NCI-H524 (cell line): ENCODE results near the gene CCDC97.
A peak's percentile ranks its signal among the peaks of the same experiment; 100 is the strongest.

Experiments
- DNase-seq, 2 experiments: peaks; one replicate each; lab custom pipeline; 2025; lab: John Stamatoyannopoulos, UW

The CCDC97 gene

DNA sequence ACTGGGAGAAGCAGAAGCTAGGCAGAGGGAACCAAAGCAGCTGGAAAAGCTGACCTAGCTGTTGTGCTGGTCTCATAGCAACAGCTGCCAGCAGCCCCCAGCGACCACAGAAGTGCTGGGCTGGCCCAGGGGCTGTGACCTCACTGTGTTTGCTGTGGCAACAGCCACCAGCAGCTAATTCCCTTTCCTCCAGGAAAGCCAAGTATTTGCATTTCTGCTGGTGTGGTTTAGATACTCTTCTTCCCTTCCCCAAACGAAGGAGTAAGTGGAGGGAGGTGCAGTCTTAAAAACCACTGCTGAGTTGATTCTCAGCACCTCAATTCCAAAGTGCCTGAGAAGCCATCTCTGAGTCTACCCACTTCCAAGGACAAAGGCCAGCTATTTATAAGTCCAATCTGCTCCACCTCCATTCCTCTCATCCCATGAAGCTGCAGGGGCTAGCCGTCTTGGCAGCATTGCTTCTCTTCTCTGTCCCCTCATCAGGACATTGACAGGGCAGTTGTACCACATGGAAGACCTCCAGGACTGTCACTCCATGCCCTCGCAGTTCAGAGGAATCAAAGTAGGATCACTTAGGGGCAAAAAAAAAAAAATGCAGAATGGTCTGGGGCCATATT, 11.5 kb upstream of the CCDC97 start:
- DNase-seq, result no peak

DNA sequence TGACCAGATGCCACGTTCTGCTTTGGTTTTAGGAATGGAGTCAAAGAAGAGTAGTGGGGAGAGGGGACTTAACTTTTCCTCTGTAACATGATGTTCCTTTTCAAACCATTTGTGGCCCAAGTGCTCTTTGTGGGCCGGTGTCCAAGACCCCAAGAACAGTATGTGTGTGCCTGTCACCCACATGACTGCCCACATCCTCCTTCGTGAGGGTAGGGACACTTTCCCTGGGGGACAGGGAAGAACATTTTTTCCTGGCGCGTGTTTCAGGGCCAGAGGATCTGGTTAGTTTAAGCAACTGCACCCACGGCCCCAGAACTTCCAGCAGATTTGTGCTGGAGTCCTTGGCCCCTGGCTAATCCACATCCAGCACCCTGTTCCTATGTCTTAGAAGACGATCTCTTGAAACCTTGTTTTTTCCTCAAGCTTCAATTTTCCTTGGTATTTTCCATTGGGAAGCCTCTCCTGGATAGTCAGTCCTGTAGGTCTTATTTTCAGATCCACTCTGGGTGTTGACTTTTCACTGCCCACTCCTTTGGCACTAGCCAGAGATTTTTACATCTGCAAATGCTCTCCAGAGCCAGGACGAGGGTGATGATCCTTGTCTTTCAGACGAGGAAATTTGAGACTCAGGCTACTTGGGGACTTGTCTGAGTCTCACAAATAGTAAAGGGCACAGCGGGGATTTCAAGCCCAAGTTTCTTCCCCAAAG, 10.8 kb upstream of the CCDC97 start:
- no peak for DNase-seq

DNA sequence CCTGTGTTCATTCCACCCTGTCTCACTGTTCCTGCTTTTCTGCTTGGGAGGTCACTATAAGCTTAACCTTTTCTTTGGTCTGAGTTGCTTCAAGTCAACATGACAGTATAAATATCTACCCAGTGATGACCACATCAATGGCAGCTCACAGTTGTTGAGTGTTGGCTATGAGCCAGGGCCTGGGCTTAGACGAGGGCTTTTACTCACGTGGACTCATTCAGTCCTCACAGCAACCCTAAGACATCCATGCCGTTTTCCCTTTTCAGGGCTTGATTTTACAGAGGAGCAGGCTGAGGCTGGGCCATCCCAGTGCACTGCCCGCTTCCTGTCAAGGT, 10.2 kb upstream of the CCDC97 start:
- no peak for DNase-seq

DNA sequence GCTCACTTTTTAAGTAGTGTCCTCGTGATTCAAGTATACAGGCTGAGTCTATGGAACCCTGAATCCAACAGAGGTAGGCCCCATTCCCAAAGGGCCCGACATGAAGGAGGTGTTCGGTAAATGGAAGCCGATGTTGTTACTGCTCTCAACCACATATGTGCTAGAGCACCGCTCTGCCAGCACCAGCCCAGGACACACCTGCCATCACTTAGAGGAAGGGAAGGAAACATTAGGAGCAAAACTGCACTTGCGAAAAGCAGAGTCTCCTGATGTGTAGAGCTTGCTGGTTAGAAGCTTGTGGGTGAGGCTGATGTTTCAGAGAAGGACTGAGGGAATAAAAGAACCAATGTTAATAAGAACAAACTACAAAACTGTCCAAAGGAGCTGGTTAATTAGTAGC, 9.4 kb upstream of the CCDC97 start:
- DNase-seq, result no peak

DNA sequence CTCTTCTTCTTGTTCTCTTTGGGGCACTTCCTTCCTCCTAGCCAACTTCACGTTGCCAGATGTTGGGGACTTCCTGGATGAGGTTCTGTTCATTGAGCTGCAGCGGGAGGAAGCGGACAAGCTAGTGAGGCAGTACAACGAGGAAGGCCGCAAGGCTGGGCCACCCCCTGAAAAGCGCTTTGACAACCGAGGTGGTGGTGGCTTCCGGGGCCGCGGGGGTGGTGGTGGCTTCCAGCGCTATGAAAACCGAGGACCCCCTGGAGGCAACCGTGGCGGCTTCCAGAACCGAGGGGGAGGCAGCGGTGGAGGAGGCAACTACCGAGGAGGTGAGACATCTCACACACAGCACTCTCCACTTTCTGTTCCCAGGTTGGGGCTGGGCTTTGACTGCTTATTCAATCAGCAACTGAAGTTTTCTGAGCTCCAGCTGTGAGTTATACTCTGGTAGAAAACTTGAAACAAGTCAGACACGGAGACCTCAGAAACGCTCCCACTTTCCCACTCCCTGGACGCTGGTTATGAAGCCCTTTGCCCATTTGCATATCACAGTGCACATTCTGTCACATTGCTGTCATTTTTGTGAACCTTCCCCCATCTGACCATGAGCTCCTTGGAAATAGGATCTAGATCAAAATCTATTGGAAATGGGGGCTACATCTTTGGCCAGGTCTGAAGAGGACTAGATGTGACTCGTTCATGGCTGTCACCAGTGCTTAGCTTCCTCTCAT, 7.2 kb upstream of the CCDC97 start:
- no peak for DNase-seq

DNA sequence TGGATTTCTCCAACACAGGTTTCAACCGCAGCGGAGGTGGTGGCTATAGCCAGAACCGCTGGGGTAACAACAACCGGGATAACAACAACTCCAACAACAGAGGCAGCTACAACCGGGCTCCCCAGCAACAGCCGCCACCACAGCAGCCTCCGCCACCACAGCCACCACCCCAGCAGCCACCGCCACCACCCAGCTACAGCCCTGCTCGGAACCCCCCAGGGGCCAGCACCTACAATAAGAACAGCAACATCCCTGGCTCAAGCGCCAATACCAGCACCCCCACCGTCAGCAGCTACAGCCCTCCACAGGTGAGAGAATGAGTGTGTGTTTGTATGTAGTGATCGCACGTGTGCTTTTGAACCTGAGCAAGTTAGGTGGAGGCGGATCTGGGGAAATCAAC, 6.0 kb upstream of the CCDC97 start:
- DNase-seq, result no peak

DNA sequence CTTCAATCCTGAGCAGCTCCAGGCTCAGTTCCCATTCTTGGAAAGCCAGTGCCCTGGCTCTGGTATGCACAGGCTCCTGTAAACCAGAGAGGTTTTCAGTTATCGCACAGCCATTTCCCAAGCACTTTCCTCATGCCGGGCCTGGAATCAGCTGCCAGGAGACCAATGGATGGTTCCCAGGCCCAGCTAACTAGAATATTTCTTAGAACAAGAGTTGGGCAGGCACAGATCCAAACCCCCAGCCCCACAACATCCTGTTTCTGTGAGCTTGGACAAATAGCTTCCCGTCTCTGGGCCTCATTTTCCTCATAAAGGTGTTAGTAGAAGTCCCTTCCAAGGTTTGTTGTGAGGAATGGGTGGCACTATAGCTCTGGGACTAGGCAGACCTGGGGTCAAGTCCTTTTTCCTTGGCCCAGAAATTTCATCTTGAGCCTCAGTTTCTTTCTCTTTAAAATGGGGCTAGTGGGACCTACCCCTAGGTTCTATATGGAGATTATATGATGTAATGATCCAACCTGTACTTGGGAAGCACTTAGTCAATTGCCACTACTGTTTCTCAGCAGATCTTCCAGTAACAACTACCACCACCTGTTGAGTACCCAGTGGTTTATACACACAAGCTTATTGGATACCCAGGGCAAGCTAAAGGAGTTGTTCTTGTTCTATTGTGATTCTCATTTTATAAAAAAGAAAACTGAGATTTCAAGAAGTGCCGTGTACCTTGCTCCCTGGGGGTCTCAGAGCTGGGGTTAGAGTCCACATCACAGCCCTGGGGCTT, 5.1 kb upstream of the CCDC97 start:
- DNase-seq, result no peak

DNA sequence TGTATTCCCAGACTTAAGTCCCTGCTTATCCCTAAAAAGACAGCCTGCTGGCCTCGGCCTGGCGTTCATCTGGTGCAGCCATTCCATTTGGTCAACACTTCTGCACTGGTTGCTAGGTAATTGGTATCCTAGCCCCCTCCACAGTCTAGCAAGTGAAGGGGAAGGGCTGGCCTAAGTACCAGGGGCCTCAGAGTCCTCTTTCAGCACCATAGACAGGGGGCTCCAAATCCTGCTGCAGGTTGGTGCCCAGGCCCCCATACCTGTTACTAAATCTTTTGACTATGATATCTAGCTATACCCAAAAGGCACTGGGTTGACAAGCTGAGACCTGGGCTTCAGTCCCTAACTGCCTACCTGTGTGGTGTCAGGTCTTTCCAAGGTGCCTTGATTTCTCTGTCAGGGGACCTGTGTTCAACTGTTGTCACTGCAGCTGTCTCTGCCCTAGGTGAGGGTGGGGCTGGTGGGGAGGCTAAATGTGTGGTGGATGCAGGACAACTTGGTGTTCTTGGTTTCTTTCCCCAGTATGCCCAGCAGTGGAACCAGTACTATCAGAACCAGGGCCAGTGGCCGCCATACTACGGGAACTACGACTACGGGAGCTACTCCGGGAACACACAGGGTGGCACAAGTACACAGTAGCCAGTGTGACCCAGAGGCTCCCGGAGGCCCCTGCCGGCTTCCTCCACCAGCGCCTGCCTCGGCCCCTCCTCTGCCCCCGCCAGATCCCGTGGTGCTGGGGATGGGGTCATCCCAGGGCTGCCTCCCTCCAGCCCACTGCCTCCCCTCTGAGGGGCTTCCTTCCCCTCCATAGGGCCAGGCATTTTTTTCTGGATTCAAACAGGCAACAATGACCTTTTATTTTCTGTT, 3.8 kb upstream of the CCDC97 start:
- no peak for DNase-seq

DNA sequence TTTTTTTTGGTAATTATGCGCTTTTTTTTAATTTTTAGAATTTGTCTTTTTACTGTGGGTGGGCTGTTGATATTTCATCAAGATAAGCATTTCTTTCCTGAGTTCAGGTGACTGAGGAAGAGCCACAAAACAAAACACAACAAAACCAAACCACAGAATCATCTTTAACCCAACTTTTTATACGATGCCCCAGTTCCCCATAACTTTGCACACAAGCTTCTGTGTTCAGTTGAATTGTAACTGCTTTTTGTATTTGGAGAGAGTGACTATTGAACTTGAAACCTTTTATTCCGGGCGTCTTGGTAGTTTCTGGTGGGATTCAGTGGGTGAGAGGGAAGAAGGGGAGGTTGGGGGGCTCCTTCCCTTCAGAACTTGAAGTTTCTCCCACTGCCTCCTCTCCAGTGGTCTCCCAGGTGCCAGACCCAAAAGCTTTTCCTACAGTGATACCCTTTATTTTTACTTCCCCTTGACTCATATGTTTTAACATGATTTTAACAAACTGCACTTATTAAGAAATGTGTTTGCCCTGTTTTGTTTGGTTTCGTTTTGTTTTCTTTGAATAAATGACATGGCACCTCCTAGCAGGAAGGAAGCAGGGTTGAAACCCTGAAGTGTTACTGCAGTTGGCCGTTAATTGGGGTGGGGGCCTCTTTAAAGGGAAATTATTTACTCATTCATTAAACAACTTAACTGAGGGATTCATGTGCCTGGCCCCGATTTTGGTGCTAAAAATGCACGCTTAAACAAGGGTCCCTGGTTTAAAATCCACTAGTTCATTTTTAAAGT, 2.7 kb upstream of the CCDC97 start:
- DNase-seq, result no peak

DNA sequence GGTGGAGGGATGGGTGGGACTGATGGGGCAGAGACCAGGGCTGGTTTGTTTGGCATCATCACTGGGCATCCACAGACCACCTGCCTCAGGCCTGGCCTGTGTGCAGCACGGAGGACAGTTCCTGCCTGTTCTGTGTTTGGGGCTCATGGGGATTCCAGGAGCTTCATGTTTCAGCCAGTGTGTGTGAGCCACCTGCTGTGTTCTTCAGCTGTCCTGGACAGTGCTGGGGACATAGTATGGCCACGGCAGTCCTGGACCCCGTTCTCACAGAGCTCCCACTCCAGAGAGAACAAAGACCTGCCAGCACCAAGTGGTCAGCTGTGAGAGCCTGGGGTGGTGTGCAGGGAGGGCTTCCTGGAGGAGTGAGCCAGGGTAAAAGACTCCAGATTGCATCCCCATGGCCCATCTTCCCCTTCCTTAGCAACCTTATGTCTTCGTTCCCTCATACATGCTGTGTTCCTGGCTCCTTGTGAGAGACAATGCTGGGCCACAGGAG, 2.0 kb upstream of the CCDC97 start:
- DNase-seq, result no peak

DNA sequence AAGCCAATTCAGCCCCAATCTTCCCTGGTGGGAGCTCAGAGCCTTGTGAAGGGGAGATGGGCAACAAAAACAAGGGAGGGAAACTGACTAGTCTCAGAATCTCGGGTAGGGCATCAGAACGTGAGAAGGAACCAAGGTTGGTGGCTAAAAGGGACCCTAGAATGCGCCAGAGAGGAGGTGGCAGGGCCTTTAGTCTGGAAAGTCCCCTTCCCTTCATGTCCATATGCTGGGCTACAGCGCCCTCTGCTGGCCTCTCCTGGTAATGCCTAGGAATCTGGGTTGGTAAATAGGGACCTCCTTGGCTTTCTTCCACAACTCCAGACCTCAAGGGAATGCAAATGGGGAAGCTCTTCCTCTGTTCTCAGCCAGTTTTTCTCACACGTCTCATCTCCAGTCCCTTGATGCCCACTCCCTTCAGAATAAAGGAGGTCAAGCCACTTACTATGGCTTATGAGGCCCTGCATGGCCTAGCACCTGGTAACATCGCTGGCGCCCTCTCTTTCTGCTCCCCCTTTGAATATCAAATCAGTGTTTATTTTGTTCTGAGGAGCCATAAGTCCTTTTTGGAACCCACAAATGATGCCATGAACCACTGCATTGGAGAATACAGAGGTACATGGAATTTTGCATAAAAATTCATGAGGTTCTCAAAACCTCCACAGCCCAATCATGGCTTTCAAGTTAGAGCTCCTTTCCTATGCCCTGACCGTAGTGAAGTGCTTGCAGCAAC, 1.4 kb upstream of the CCDC97 start:
- peak; percentile 76 to 90 for DNase-seq

DNA sequence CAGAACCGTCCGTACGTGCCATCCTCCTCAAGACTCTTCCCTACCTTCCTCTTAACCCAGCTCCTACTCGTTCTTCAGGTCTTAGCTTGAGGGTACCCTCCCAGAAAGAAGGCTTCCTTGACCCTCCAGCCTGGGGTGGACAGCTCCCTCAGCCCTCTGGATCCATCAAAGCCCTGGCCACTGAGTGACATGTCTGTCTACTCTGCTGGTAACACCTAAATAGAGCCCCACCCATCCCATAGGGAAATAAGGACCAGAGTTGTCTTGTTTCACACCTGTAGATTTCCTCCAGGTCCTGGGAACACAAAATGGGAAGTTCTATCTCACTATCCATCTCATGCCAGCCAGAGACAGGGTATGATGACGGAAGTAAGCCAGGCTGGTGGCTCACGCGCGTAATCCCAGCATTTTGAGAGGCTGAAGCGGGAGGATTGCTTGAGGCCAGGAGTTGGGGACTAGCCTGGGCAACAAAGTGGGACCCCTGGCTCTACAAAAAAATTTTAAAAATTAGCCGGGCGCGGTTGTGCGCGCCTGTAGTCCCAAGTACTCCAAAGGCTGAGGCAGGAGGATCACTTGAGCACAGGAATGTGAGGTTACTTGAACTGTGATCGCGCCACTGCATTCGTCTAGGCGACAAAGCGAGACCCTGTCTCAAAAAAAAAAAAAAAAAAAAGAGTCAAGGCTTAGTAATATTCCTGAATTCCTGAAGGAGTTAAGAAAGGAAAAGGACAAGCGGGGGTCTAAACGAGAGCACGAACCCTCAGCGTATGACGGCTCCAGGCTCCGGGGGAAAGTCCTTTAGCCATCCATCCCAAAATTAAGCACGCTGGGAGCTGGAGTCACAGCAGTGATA, 566 bp upstream of the CCDC97 start:
- DNase-seq, result no peak

DNA sequence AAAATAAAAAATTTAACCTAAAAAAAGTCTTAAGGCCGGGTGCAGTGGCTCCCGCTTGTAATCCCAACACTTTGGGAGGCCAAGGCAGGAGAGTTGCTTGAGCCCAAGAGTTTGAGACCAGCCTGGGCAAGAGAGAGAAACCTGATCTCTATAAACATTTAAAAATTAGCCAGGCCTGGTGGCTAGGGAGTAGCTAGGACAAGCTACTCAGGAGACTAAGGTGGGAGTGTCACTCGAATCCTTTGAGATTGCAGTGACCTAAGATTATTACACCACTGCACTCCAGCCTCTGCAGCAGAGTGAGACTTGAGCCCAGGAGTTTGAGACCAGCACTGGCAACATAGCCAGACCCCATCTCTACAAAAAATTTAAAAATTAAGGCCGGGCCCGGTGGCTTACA, 1.1 kb downstream of the CCDC97 start:
- DNase-seq, result no peak

DNA sequence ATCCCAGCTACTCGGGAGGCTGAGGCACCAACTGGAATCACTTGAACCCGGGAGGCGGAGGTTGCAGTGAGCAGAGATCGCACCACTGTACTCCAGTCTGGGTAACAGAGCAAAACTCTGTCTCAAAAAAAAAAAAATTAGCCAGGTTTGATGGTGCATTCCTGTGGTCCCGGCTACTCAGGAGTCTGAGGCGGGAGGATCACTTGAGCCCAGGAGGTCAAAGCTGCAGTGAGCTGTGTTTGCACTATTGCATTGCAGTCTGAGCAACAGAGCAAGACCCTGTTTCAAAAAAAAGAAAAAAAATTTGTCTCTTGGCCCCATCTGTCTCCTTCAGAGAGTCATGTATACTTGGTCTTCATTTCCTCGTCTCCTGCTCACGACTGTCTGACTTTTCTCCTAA, 1.6 kb downstream of the CCDC97 start:
- DNase-seq, result no peak

DNA sequence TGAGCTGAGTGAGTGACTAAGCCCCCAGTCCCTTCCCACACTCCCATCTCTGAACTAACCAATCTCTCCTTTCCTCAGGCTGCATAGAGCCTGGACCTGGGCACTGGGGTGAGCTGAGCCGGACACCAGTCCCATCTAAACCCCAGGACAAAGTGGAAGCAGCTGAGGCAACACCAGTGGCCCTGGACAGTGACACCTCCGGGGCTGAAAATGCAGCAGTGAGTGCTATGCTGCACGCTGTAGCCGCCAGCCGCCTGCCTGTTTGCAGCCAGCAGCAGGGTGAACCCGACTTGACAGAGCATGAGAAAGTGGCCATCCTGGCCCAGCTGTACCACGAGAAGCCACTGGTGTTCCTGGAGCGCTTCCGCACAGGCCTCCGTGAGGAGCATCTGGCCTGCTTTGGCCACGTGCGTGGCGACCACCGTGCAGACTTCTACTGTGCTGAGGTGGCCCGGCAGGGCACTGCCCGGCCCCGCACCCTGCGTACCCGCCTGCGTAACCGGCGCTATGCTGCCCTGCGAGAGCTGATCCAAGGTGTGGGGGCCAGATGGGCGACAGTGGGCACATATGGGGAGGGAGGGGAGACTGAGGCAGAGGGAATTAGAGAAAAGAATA, 6.4 kb downstream of the CCDC97 start:
- no peak for DNase-seq

DNA sequence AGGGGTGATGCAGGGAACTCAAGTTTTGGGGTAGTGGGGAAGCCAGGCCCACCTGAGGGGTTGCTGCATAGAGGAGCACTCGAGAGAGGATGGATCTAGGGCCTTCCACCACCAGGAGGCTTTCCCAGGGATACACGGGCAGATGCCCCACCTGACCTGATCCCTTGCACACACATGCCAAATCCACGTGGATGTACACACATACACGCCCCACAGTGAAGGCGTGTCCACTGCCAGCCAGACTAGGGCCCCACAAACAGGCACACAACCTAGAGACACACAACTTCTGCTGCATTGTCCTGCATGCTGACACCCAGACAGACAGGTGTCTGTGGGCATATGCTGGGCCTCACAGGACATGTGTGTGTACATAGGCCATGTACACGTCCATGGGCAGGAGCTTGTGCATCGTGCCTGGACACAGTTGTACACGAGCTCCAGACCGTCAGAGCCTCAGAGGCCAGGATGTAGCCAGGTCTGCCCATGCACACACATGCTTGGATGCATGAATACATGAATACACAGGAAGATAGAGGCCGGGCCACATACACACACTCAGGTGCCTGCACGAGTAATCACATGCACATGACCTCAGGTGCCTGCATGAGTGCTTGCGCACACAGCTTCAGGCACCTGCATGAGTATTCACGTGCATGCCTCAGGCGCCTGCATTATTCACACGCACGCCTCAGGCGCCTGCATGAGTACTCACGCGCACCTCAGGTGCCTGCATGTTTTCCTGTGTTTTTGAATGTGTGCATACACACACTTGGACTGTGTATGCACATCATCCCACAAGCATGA, 8.9 kb downstream of the CCDC97 start:
- no peak for DNase-seq

DNA sequence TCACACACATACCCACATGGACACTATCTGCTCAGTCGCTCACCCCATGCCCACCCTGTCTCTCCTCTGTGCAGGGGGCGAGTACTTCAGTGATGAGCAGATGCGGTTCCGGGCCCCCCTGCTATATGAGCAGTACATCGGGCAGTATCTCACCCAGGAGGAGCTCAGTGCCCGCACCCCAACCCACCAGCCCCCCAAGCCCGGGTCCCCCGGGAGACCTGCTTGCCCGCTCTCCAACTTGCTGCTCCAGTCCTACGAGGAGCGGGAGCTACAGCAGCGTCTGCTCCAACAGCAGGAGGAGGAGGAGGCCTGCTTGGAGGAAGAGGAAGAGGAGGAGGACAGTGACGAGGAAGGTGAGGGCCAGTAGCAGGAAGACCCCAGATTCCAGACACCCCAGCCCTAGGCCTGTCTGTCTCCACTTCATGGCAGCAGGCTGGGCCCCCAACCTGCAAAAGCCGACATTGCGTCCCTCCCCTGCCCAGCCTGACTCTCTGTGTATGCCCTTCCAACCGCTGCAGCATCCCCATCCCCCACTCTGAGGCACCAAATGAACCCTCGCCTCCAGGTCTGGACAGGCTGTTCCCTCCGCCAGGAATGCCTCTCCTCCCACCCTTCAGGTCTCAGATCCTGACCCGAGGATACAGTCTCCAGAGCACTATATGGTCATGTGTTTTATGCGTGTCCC, 9.7 kb downstream of the CCDC97 start:
- no peak for DNase-seq
